HepG2 (cell line): Measurements from ENCODE around the gene IFNAR1. TPM values are rescaled to one million over a fixed set of nuclear protein-coding genes. Genes with fewer than 3 reads are reported as not detected.

Source experiments
- ARID5B ChIP-seq: IDR thresholded peaks from 2 replicates; pipeline ENCODE4 v1.4.0; 2020; ENCODE audit warnings: mild to moderate bottlenecking, missing genetic modification reagents
- ATF4 ChIP-seq, 2 experiments: fragments of 450-650 bp in 1 of 2; sonication (generic) in 1 of 2; formaldehyde crosslinking; IDR thresholded peaks; 2 replicates each; pipeline versions ENCODE4 v1.5.0 to v1.8.0; 2020 to 2022; ENCODE audit warnings: mild to moderate bottlenecking in 1 of 2, missing genetic modification reagents in 1 of 2
- CEBPB ChIP-seq: IDR thresholded peaks from 2 replicates; pipeline ENCODE4 v1.6.1; 2011; ENCODE audit warnings: low read depth, low read length, improper control_type of control experiment, borderline replicate concordance
- ESRRA ChIP-seq: sonication (generic); formaldehyde crosslinking; IDR thresholded peaks from 2 replicates; pipeline ENCODE4 v1.5.1; 2020; ENCODE audit warnings: mild to moderate bottlenecking, low read depth, missing genetic modification reagents
- SIX4 ChIP-seq: sonication (generic); formaldehyde crosslinking; IDR thresholded peaks from 2 replicates; pipeline ENCODE4 v1.4.0; 2020; ENCODE audit warnings: missing genetic modification reagents
- SNAPC4 ChIP-seq: sonication (generic); formaldehyde crosslinking; IDR thresholded peaks from 2 replicates; pipeline ENCODE4 v1.4.0; 2020; ENCODE audit warnings: mild to moderate bottlenecking, missing genetic modification reagents
- ZBTB39 ChIP-seq: sonication (generic); formaldehyde crosslinking; IDR thresholded peaks from 2 replicates; pipeline ENCODE4 v1.5.0; 2020; ENCODE audit warnings: missing genetic modification reagents
- ZBTB8A ChIP-seq: sonication (generic); formaldehyde crosslinking; IDR thresholded peaks from 2 replicates; pipeline ENCODE4 v1.4.0; 2020; ENCODE audit warnings: mild to moderate bottlenecking, low read depth, missing genetic modification reagents, borderline replicate concordance
- ZFYVE20 ChIP-seq: sonication (generic); formaldehyde crosslinking; IDR thresholded peaks from 2 replicates; pipeline ENCODE4 v1.8.0; 2023; ENCODE audit warnings: low read depth, mild to moderate bottlenecking, moderate library complexity, missing genetic modification reagents, borderline replicate concordance
- ZNF24 ChIP-seq: fragments of 450-650 bp; IDR thresholded peaks from 2 replicates; pipeline ENCODE4 v1.6.1; 2017; ENCODE audit warnings: antibody characterized with exemption, mild to moderate bottlenecking
- ZNF296 ChIP-seq: sonication (generic); formaldehyde crosslinking; conservative IDR thresholded peaks from 2 replicates; pipeline ENCODE4 v1.5.0; 2020; ENCODE audit warnings: mild to moderate bottlenecking, missing genetic modification reagents
- ZNF513 ChIP-seq: sonication (generic); formaldehyde crosslinking; conservative IDR thresholded peaks from 2 replicates; pipeline ENCODE4 v1.5.0; 2020; ENCODE audit warnings: missing genetic modification reagents
- ZNF841 ChIP-seq: sonication (generic); formaldehyde crosslinking; IDR thresholded peaks from 2 replicates; pipeline ENCODE4 v1.8.1; 2023; ENCODE audit warnings: missing genetic modification reagents, borderline replicate concordance
- ZSCAN21 ChIP-seq: sonication (generic); formaldehyde crosslinking; IDR thresholded peaks from 2 replicates; pipeline ENCODE4 v1.8.0; 2022; ENCODE audit warnings: mild to moderate bottlenecking, missing genetic modification reagents, moderate library complexity, borderline replicate concordance
- polyA plus RNA-seq, 8 experiments: library from polyadenylated mRNA; depleted of rRNA in 3 of 8; stranded (reverse) in 7 of 8; unstranded in 1 of 8; fragments of >200 nt; fragmentation: Illumina TruSeq in 4 of 8; extraction: Trizol in 4 of 8; gene quantifications; 2 replicates each; pipeline versions ENCODE4 v1.2.1 to v1.2.3, GENCODE V29; 2011 to 2016; ENCODE audit warnings: low read depth in 4 of 8, missing spikeins in 1 of 8, mixed read lengths in 1 of 8; ENCODE audit not compliant: insufficient read depth in 1 of 8
- total RNA-seq, 5 experiments: library from RNA; depleted of rRNA; stranded (reverse); fragments of >200 nt; fragmentation: Illumina TruSeq; extraction: Trizol; gene quantifications; 2 replicates each; pipeline ENCODE4 v1.2.3, GENCODE V29; 2016; ENCODE audit warnings: low read depth in 1 of 5

IFNAR1 gene
- total and polyA plus RNA-seq, 2 of the 13 experiments (the other 11 are each of a cell fraction or from before 2014, with no cell fraction given): 6.7 to 9.3 TPM

- TF ChIP-seq SNAPC4 (CRISPR knock-in tag) (no peak; the same call in 1 of the 2 replicates), ZNF24 (no peak), ATF4 (CRISPR knock-in tag; IDR thresholded peaks at IDR 0.05) (no peak), ESRRA (no peak), ZBTB39 (CRISPR knock-in tag) (no peak), ZFYVE20 (no peak), ZBTB8A (no peak), ZNF296 (CRISPR knock-in tag) (no peak), ZNF513 (no peak), ZNF841 (CRISPR knock-in tag) (no peak), CEBPB (no peak), ARID5B (CRISPR knock-in tag) (no peak), SIX4 (CRISPR knock-in tag) (no peak), ZSCAN21 (CRISPR knock-in tag) (no peak)
These were observed 675 bp downstream of the IFNAR1 start (continued) for GRCh38 chr21:33325222-33326067.
